GM19455 (cell line): ENCODE data around the gene TARBP2.

Experiments
- ATAC-seq: cut with Tn5 transposase; IDR thresholded peaks from one replicate; pipeline ENCODE4 v1.9.1; 2021; ENCODE audit not compliant: unreplicated experiment

TARBP2 gene

GRCh38 chr12:53552361-53553327 is 51.6 kb downstream of the TARBP2 start:
- ATAC-seq, result no peak
